ENCODE measurements around the gene HEY2.

DNA sequence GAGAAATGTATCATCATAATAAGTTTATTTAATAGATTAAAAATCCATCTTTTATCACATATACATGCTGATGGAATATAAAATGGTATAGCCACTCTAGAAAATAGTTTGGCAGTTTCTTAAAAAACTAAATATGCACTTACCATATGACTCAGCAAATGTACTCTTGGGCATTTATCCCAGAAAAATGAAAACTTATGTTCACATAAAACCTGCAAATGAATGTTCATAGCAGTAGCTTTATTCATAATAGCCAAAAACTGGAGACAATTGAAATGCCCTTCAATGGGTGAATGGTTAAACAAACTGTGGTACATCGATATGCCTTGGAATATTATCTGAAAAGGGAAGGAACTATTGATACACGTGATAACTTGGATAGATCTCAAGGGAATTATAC, 34.9 kb downstream of the HEY2 start:
- TF ChIP-seq CTCF (IDR thresholded peaks at IDR 0.05): no peak
- TF ChIP-seq REST (IDR thresholded peaks at IDR 0.05; ENCODE audit: insufficient read depth in 1 of 2, low read depth in 2 of 2, low read length in 1 of 2): no peak
- TF ChIP-seq POLR2AphosphoS5 (IDR thresholded peaks at IDR 0.05; ENCODE audit: low read depth, low read length): no peak
- TF ChIP-seq SIN3A (IDR thresholded peaks at IDR 0.05; ENCODE audit: borderline replicate concordance, insufficient read depth, low read depth, low read length): no peak
